Activated naive CD4-positive, alpha-beta T cell treated with anti-CD3 and anti-CD28 coated beads for 36 hours (primary cell): ENCODE results near the gene UST. TPM values are rescaled to one million over a fixed set of nuclear protein-coding genes. Genes with fewer than 3 reads are reported as not detected.

Experiments
- CTCF ChIA-PET: fragments of 350-600 bp; sonication (Branson Sonifier 250); formaldehyde crosslinking; loops from one replicate; lab custom pipeline; 2021; ENCODE audit warnings: antibody characterized with exemption; lab: Charles Lee
- DNase-seq: peaks from one replicate; pipeline ENCODE4 v3.0.0-alpha.2; 2020
- H3K27ac Mint-ChIP-seq: one replicate; pipeline ENCODE4 v1.8.0; 2021; ENCODE audit warnings: mild to moderate bottlenecking, mixed read lengths
- H3K27me3 Mint-ChIP-seq: one replicate; pipeline ENCODE4 v1.8.0; 2021; ENCODE audit warnings: low read depth, mixed read lengths
- H3K36me3 Mint-ChIP-seq: one replicate; pipeline ENCODE4 v1.8.0; 2021; ENCODE audit warnings: low read depth, mixed read lengths
- H3K4me1 Mint-ChIP-seq: one replicate; pipeline ENCODE4 v1.8.0; 2021; ENCODE audit warnings: low read depth, mixed read lengths
- H3K4me3 Mint-ChIP-seq: one replicate; pipeline ENCODE4 v1.8.0; 2021; ENCODE audit warnings: mild to moderate bottlenecking, moderate library complexity, mixed read lengths
- H3K9me3 Mint-ChIP-seq: one replicate; pipeline ENCODE4 v1.8.0; 2021; ENCODE audit warnings: mixed read lengths
- intact Hi-C: fragments of 100-400 bp; cut with micrococcal nuclease; formaldehyde crosslinking; loops from one replicate; pipeline ENCODE4 v1.15.1; 2023
- total RNA-seq, 2 experiments: library from RNA; stranded (reverse); gene quantifications; one replicate each; pipeline ENCODE4 v1.2.3, GENCODE V29; 2021

UST gene
- total RNA-seq, 2 experiments from 2014 or later = 0.20 to 0.74 TPM

- intact Hi-C loops = no loop called here
- no peak for DNase-seq
- no peaks in the 10 kb centered on the region for H3K27me3 Mint-ChIP-seq
- H3K4me3 Mint-ChIP-seq = no peak overlapping the region
- CTCF ChIA-PET = no interaction called here
- peaks cover 2% of the 10 kb centered on the region for H3K9me3 Mint-ChIP-seq
- H3K27ac Mint-ChIP-seq = no peak overlapping the region
- H3K36me3 Mint-ChIP-seq = no peaks in the 10 kb centered on the region
- no peaks in the 10 kb centered on the region for H3K4me1 Mint-ChIP-seq
These were observed 72.2 kb downstream of the UST start for GRCh38 chr6:148818939-148819575.

- intact Hi-C loops = no loop called here
- no peak overlapping the region for H3K27ac Mint-ChIP-seq
- CTCF ChIA-PET = no interaction called here
These were observed 73.0 kb downstream of the UST start for GRCh38 chr6:148819852-148820251.

GRCh38 chr6:148822819-148823218, 76.0 kb downstream of the UST start:
- DNase-seq = no peak
- Mint-ChIP-seq H3K27ac (no peak overlapping the region), H3K4me3 (no peak overlapping the region), H3K4me1 (no peaks in the 10 kb centered on the region), H3K36me3 (no peaks in the 10 kb centered on the region), H3K27me3 (peaks cover 7% of the 10 kb centered on the region), H3K9me3 (no peaks in the 10 kb centered on the region)
- CTCF ChIA-PET = no interaction called here
- intact Hi-C loops = no loop called here

More at GRCh38 chr6:148819852-148820251, 73.0 kb downstream of the UST start:
- H3K27me3 Mint-ChIP-seq = peaks cover 2% of the 10 kb centered on the region
- DNase-seq = no peak
- no peaks in the 10 kb centered on the region for H3K4me1 Mint-ChIP-seq
- peaks cover 2% of the 10 kb centered on the region for H3K9me3 Mint-ChIP-seq
- no peaks in the 10 kb centered on the region for H3K36me3 Mint-ChIP-seq
- no peak overlapping the region for H3K4me3 Mint-ChIP-seq

DNA sequence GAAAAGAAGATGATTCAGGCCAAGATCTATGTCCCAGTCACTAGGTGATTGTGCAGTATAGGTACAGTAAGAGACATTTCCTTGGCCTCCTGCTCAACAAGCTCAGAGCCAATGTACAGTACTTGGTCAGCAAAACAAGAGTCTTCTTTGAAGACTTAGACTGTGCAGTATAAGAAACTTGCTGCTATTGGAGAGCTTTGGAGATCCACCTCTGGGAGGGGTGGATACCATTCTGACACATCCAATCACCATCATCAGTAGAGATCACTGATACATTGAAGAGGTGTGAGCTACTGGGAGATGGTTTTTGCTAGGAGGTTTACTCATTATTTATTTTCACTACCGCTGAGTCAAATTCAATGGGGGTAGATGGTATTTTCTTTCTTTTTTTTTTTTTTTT, 77.5 kb downstream of the UST start:
- CTCF ChIA-PET = no interaction called here
- Mint-ChIP-seq H3K4me1 (no peaks in the 10 kb centered on the region), H3K36me3 (no peaks in the 10 kb centered on the region), H3K27me3 (peaks cover 7% of the 10 kb centered on the region), H3K4me3 (no peak overlapping the region), H3K27ac (no peak overlapping the region), H3K9me3 (no peaks in the 10 kb centered on the region)
- DNase-seq = no peak
- intact Hi-C loops = no loop called here

DNA sequence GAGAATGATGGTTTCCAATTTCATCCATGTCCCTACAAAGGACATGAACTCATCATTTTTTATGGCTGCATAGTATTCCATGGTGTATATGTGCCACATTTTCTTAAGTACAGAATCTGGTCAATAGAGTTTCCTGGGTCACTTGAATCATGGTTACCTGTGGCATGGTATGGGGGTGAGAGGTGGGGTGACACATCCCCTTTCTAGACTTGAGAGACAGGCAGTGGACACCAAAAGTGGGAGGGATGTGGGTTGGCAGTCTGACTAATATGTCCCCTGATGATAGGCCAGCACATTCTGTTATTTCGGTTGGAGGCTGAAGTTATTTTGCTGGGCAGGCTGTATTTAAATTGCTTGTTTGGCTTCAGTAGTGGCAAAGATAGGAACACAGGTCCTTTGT, 78.1 kb downstream of the UST start:
- no peak overlapping the region for H3K27ac Mint-ChIP-seq
- intact Hi-C loops = no loop called here
- no peak overlapping the region for H3K4me3 Mint-ChIP-seq
- H3K4me1 Mint-ChIP-seq = peaks cover 4% of the 10 kb centered on the region
- DNase-seq = no peak
- CTCF ChIA-PET = no interaction called here
- no peaks in the 10 kb centered on the region for H3K9me3 Mint-ChIP-seq
- no peaks in the 10 kb centered on the region for H3K36me3 Mint-ChIP-seq
- H3K27me3 Mint-ChIP-seq = peaks cover 10% of the 10 kb centered on the region

GRCh38 chr6:148825492-148825891, 78.7 kb downstream of the UST start:
- no peak for DNase-seq
- CTCF ChIA-PET = no interaction called here
- H3K4me3 Mint-ChIP-seq = no peak overlapping the region

GRCh38 chr6:148827416-148828045, 80.7 kb downstream of the UST start:
- peaks cover 15% of the 10 kb centered on the region for H3K27me3 Mint-ChIP-seq
- H3K27ac Mint-ChIP-seq = no peak overlapping the region
- peaks cover 14% of the 10 kb centered on the region for H3K4me1 Mint-ChIP-seq
- CTCF ChIA-PET = no interaction called here
- H3K36me3 Mint-ChIP-seq = no peaks in the 10 kb centered on the region
- intact Hi-C loops = no loop called here
- no peak for DNase-seq
- no peak overlapping the region for H3K4me3 Mint-ChIP-seq
- H3K9me3 Mint-ChIP-seq = no peaks in the 10 kb centered on the region

More at GRCh38 chr6:148825492-148825891, 78.7 kb downstream of the UST start:
- Mint-ChIP-seq H3K36me3 (no peaks in the 10 kb centered on the region), H3K27ac (no peak overlapping the region), H3K9me3 (no peaks in the 10 kb centered on the region), H3K4me1 (peaks cover 8% of the 10 kb centered on the region), H3K27me3 (peaks cover 10% of the 10 kb centered on the region)
- intact Hi-C loops = no loop called here

- DNase-seq = no peak
- Mint-ChIP-seq H3K4me1 (peaks cover 14% of the 10 kb centered on the region), H3K27ac (no peak overlapping the region), H3K4me3 (no peak overlapping the region), H3K9me3 (no peaks in the 10 kb centered on the region), H3K36me3 (no peaks in the 10 kb centered on the region), H3K27me3 (peaks cover 20% of the 10 kb centered on the region)
- intact Hi-C loops = no loop called here
- CTCF ChIA-PET = no interaction called here
These were observed 81.2 kb downstream of the UST start for GRCh38 chr6:148828047-148828446.

GRCh38 chr6:148829415-148830101, 82.7 kb downstream of the UST start:
- Mint-ChIP-seq H3K27ac (no peak overlapping the region), H3K4me1 (peaks cover 14% of the 10 kb centered on the region), H3K36me3 (no peaks in the 10 kb centered on the region), H3K4me3 (no peak overlapping the region), H3K27me3 (peaks cover 22% of the 10 kb centered on the region), H3K9me3 (no peaks in the 10 kb centered on the region)
- intact Hi-C loops = loop anchor here (1.0 to 2.0 kb wide), 3 partner anchors 39 to 83 kb away; partner anchors contain the start of gene UST
- CTCF ChIA-PET = no interaction called here
- no peak for DNase-seq

DNA sequence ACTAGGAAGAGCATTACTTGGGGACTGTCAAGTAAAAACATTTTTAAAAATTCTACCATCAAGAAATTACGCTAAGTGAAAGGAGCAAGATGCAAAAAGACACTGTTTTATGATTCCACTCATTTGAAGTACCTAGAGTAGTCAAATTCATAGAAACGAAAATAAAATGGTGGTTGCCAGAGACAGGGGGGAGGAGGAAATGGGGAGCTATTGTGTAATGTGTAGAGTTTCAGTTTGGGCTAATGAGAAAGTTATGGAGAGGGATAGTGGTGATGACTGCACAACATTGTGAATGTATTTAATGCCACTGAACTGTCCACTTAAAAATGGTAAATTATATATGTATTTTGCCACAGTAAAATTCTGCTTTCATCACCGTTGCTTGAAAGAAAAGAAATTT, 83.8 kb downstream of the UST start:
- peaks cover 17% of the 10 kb centered on the region for H3K4me1 Mint-ChIP-seq
- no peak for DNase-seq
- intact Hi-C loops = loop anchor here (1.0 to 2.0 kb wide), 3 partner anchors 38 to 84 kb away; partner anchors contain the start of gene UST
- H3K9me3 Mint-ChIP-seq = no peaks in the 10 kb centered on the region
- H3K4me3 Mint-ChIP-seq = no peak overlapping the region
- no peak overlapping the region for H3K27ac Mint-ChIP-seq
- CTCF ChIA-PET = no interaction called here
- H3K36me3 Mint-ChIP-seq = no peaks in the 10 kb centered on the region
- peaks cover 20% of the 10 kb centered on the region for H3K27me3 Mint-ChIP-seq

DNA sequence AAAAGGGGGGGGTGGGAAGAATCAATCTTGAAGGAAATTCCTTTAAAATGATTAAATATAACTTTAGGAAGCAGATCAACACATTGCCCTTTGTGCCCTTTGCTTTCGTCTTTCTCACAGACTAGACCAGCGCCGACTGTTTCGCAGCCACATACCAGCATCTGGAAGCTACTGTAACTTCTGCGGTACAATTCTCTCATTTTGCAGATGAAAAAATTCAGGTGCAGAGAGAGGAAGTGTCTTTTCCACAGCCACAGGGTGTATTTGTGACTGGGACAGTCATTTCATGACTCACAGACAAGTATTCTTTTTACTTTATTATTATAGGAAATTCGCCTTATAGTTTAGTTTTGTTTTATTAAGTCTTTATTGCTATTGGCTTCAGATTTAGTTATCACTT, 84.2 kb downstream of the UST start:
- Mint-ChIP-seq H3K27ac (no peak overlapping the region), H3K4me1 (peaks cover 21% of the 10 kb centered on the region), H3K36me3 (no peaks in the 10 kb centered on the region), H3K9me3 (no peaks in the 10 kb centered on the region), H3K27me3 (peaks cover 17% of the 10 kb centered on the region), H3K4me3 (no peak overlapping the region)
- DNase-seq = peak; percentile 44
- CTCF ChIA-PET = no interaction called here
- intact Hi-C loops = loop anchor here (2.0 kb wide), 1 partner anchor 84 kb away; the partner anchor contains the start of gene UST

DNA sequence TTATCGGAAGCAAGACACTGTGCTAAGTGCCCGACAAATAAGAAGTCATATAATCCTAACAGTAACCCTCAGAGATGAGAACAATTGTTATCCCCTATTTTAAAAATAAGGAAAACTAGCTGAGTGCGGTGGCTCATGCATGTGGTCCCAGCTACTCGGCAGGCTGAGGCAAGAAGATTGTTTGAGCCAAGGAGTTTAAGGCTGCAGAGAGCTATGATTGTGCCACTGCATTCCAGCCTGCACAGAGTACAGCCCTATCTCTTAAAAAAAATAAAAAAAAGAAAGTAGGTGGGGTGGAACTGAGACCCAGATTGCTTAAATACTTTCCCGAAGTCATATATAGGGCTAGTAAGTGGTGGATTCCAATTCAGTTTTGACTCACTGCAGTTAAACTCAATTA, 84.7 kb downstream of the UST start:
- Mint-ChIP-seq H3K4me3 (no peak overlapping the region), H3K27me3 (peaks cover 17% of the 10 kb centered on the region), H3K27ac (no peak overlapping the region), H3K9me3 (no peaks in the 10 kb centered on the region), H3K36me3 (no peaks in the 10 kb centered on the region), H3K4me1 (peaks cover 26% of the 10 kb centered on the region)
- intact Hi-C loops = loop anchor here (2.0 kb wide), 1 partner anchor 85 kb away; the partner anchor contains the start of gene UST
- DNase-seq = no peak
- CTCF ChIA-PET = no interaction called here
